HCT116 (cell line): Measurements from ENCODE around the gene KPNA2. TPM values are rescaled to one million over a fixed set of nuclear protein-coding genes. Genes with fewer than 3 reads are reported as not detected.
A peak's percentile ranks its signal among the peaks of the same experiment; 100 is the strongest.

Experiments used
- ATAC-seq: fragments of 200-7000 bp; cut with Tn5 transposase; 2 replicates; pipeline ENCODE4 v1.9.1; 2020; ENCODE audit warnings: mild to moderate bottlenecking, moderate library complexity
- BruUV-seq: library from RNA; stranded (reverse); fragments of 400-500 nt; replicated peaks from 2 replicates; lab custom pipeline; 2021; lab: Mats Ljungman, UMichigan
- CTCF ChIA-PET: fragments of 300-600 bp; sonication (Branson Sonifier 250); formaldehyde crosslinking; loops from one replicate; lab custom pipeline; 2021; ENCODE audit warnings: antibody characterized with exemption; lab: Charles Lee
- POLR2A ChIA-PET: fragments of 300-600, 350-600 bp; sonication (Branson Sonifier 250); formaldehyde crosslinking; loops from one replicate; lab custom pipeline; 2021; ENCODE audit warnings: antibody characterized with exemption; lab: Charles Lee
- RAD21 ChIA-PET, 2 experiments: fragments of 300-600 bp; sonication (Branson Sonifier 250); formaldehyde crosslinking; loops; one replicate each; lab custom pipeline; 2023; ENCODE audit warnings: low total read pairs in 2 of 2; ENCODE audit not compliant: uncharacterized antibody in 2 of 2, unreplicated experiment in 2 of 2, low non-redundant PET in 1 of 2; lab: Charles Lee
- DNase-seq: peaks from one replicate; pipeline ENCODE4 v3.0.0-alpha.2; 2010; ENCODE audit warnings: low read depth, low spot score
- H2AFZ ChIP-seq: fragments of 200-600 bp; shearing (Covaris generic), sonication (generic); 2 replicates; pipeline ENCODE4 v1.6.1; 2017; ENCODE audit warnings: low read depth, mixed run types, mixed read lengths, antibody characterized with exemption, low read length; ENCODE audit not compliant: poor library complexity, severe bottlenecking
- H3K27ac ChIP-seq: 2 replicates; pipeline ENCODE4 v1.5.1; 2012; ENCODE audit warnings: low read depth, low read length
- H3K27me3 ChIP-seq: fragments of 200-600 bp; sonication (generic); 2 replicates; pipeline ENCODE4 v1.6.1; 2016; ENCODE audit warnings: mixed run types, low read length, mixed read lengths; ENCODE audit not compliant: insufficient read depth
- H3K36me3 ChIP-seq, 2 experiments: fragments of 200-500 bp in 1 of 2; fragments of 200-600 bp in 1 of 2; sonication (Bioruptor generic) in 1 of 2; sonication (generic) in 1 of 2; 2 replicates each; pipeline versions ENCODE4 v1.5.1 to v1.6.1; 2014 to 2016; ENCODE audit warnings: low read length in 2 of 2, inconsistent platforms in 1 of 2, mixed read lengths in 1 of 2, mixed run types in 1 of 2; ENCODE audit not compliant: insufficient read depth in 2 of 2, control insufficient read depth in 1 of 2
- H3K4me1 ChIP-seq, 2 experiments: fragments of 200-600 bp in 1 of 2; sonication (generic) in 1 of 2; 2 replicates each; pipeline versions ENCODE4 v1.5.1 to v1.6.1; 2012 to 2017; ENCODE audit warnings: low read length in 2 of 2, inconsistent platforms in 1 of 2, mild to moderate bottlenecking in 1 of 2, mixed read lengths in 1 of 2, mixed run types in 1 of 2, moderate library complexity in 1 of 2; ENCODE audit not compliant: insufficient read depth in 2 of 2, control insufficient read depth in 1 of 2
- H3K4me2 ChIP-seq: fragments of 200-600 bp; sonication (generic); 2 replicates; pipeline ENCODE4 v1.6.1; 2017; ENCODE audit warnings: mixed run types, low read length, mixed read lengths
- H3K4me3 ChIP-seq, 2 experiments: fragments of 200-600 bp in 1 of 2; sonication (generic) in 1 of 2; replicated peaks in 1 of 2; 2 replicates each; pipeline ENCODE4 v1.5.1; 2011 to 2016; ENCODE audit warnings: low read length in 2 of 2, control low read depth in 1 of 2, low read depth in 1 of 2, mild to moderate bottlenecking in 1 of 2, mixed read lengths in 1 of 2, mixed run types in 1 of 2
- H3K79me2 ChIP-seq: fragments of 200-600 bp; sonication (generic); 2 replicates; pipeline ENCODE4 v1.6.1; 2017; ENCODE audit warnings: mild to moderate bottlenecking, mixed run types, low read length, moderate library complexity, mixed read lengths; ENCODE audit not compliant: insufficient read depth
- H3K9ac ChIP-seq: fragments of 200-600 bp; sonication (generic); 2 replicates; pipeline ENCODE4 v1.6.1; 2016; ENCODE audit warnings: low read length, mixed read lengths
- H3K9me2 ChIP-seq: fragments of 200-600 bp; sonication (generic), shearing (Covaris generic); 2 replicates; pipeline ENCODE4 v1.6.1; 2017; ENCODE audit warnings: mixed run types, mild to moderate bottlenecking, moderate library complexity; ENCODE audit not compliant: insufficient read depth
- H3K9me3 ChIP-seq, 2 experiments: fragments of 200-500 bp in 1 of 2; fragments of 200-600 bp in 1 of 2; sonication (Bioruptor generic) in 1 of 2; sonication (generic) in 1 of 2; 2 replicates each; pipeline ENCODE4 v1.6.1; 2014 to 2017; ENCODE audit warnings: low read length in 2 of 2, mixed read lengths in 2 of 2, inconsistent platforms in 1 of 2, low read depth in 1 of 2, mild to moderate bottlenecking in 1 of 2, mixed run types in 1 of 2, moderate library complexity in 1 of 2; ENCODE audit not compliant: control insufficient read depth in 1 of 2, insufficient read depth in 1 of 2
- H4K20me1 ChIP-seq: fragments of 200-600 bp; sonication (generic), shearing (Covaris generic); 2 replicates; pipeline ENCODE4 v1.6.1; 2017; ENCODE audit warnings: mixed run types, mild to moderate bottlenecking, moderate library complexity; ENCODE audit not compliant: insufficient read depth
- ATF3 ChIP-seq: IDR thresholded peaks from 2 replicates; pipeline ENCODE4 v1.6.1; 2012
- CBX3 ChIP-seq: IDR thresholded peaks from 2 replicates; pipeline ENCODE4 v1.6.1; 2012; ENCODE audit warnings: low read depth
- CTCF ChIP-seq, 3 experiments: fragments of 200-600 bp in 1 of 3; sonication (generic) in 1 of 3; IDR thresholded peaks in 2 of 3; conservative IDR thresholded peaks in 1 of 3; 2 replicates each; pipeline ENCODE4 v1.5.1; 2012 to 2017; ENCODE audit warnings: low read depth in 2 of 3, low read length in 2 of 3, antibody characterized with exemption in 1 of 3, borderline replicate concordance in 1 of 3, control low read depth in 1 of 3, mild to moderate bottlenecking in 1 of 3, mixed read lengths in 1 of 3, mixed run types in 1 of 3, moderate library complexity in 1 of 3; ENCODE audit not compliant: insufficient read depth in 1 of 3
- EGR1 ChIP-seq: IDR thresholded peaks from 2 replicates; pipeline ENCODE4 v1.6.1; 2012; ENCODE audit warnings: low read depth
- EZH2phosphoT487 ChIP-seq: fragments of 200-600 bp; IDR thresholded peaks from 2 replicates; pipeline ENCODE4 v1.6.1; 2018; ENCODE audit warnings: antibody characterized with exemption, borderline replicate concordance
- FOSL1 ChIP-seq: IDR thresholded peaks from 2 replicates; pipeline ENCODE4 v1.6.1; 2012; ENCODE audit warnings: low read depth
- MAX ChIP-seq: IDR thresholded peaks from 2 replicates; pipeline ENCODE4 v1.6.1; 2012
- POLR2A ChIP-seq: IDR thresholded peaks from 2 replicates; pipeline ENCODE4 v1.7.0; 2011; ENCODE audit warnings: borderline replicate concordance; ENCODE audit not compliant: insufficient read depth, insufficient read length; ENCODE audit errors: extremely low read depth
- POLR2AphosphoS5 ChIP-seq: IDR thresholded peaks from 2 replicates; pipeline ENCODE4 v1.6.1; 2011; ENCODE audit warnings: mild to moderate bottlenecking, low read depth, low read length, moderate library complexity
- SIN3A ChIP-seq: IDR thresholded peaks from 2 replicates; pipeline ENCODE4 v1.6.1; 2012; ENCODE audit warnings: low read depth
- SP1 ChIP-seq: IDR thresholded peaks from 2 replicates; pipeline ENCODE4 v1.6.1; 2012; ENCODE audit warnings: low read depth
- SRF ChIP-seq: IDR thresholded peaks from 2 replicates; pipeline ENCODE4 v1.6.1; 2012; ENCODE audit warnings: low read depth
- TCF7L2 ChIP-seq: IDR thresholded peaks from 2 replicates; pipeline ENCODE4 v1.7.0; 2011; ENCODE audit warnings: borderline replicate concordance, inconsistent platforms; ENCODE audit not compliant: insufficient read depth, insufficient read length; ENCODE audit errors: extremely low read depth
- YY1 ChIP-seq: IDR thresholded peaks from 2 replicates; pipeline ENCODE4 v1.6.1; 2011; ENCODE audit warnings: low read length, low read depth, moderate library complexity, mild to moderate bottlenecking; ENCODE audit not compliant: insufficient replicate concordance; ENCODE audit errors: extremely low read depth
- ZBTB33 ChIP-seq: IDR thresholded peaks from 2 replicates; pipeline ENCODE4 v1.6.1; 2011; ENCODE audit warnings: mild to moderate bottlenecking, low read length, moderate library complexity; ENCODE audit not compliant: insufficient replicate concordance; ENCODE audit errors: extremely low read depth
- ZFX ChIP-seq: fragments of 450-650 bp; IDR thresholded peaks from 2 replicates; pipeline ENCODE4 v1.6.1; 2017
- intact Hi-C: fragments of 100-400 bp; cut with micrococcal nuclease; formaldehyde crosslinking; loops from 2 replicates; pipeline ENCODE4 v1.10.0; 2022
- total RNA-seq: library from RNA; stranded (reverse); gene quantifications from one replicate; pipeline ENCODE4 v1.2.1, GENCODE V29; 2021; ENCODE audit not compliant: unreplicated experiment

The KPNA2 gene
- total RNA-seq, 1 experiment from 2014 or later = 330 TPM

- H3K9me3 ChIP-seq = no peaks in the 10 kb centered on the region
- H3K9me2 ChIP-seq = no peaks in the 10 kb centered on the region
- ChIA-PET CTCF (interaction anchor here (0.7 to 1.7 kb wide), 6 partner anchors 9 to 185 kb away, joined by 3 to 19 read pairs (median 4); no protein-coding TSS in a partner anchor), POLR2A (interaction anchor here (0.8 to 1.9 kb wide), 5 partner anchors 14 to 22 kb away, joined by 3 to 6 read pairs (median 4); partner anchors contain the start of gene KPNA2), RAD21 (interaction anchor here in 1 of 2 experiments (0.6 kb wide), 1 partner anchor 230 kb away, joined by 3 read pairs; no protein-coding TSS in a partner anchor)
- DNase-seq (peak; percentile 98), ATAC-seq (peak; percentile 91)
- peaks cover 18 to 36% of the 10 kb centered on the region in 2 experiments for H3K4me1 ChIP-seq
- H3K27me3 ChIP-seq = no peaks in the 10 kb centered on the region
- peak overlapping the region; percentile 65 for H3K27ac ChIP-seq
- H2AFZ ChIP-seq = peak overlapping the region; percentile 49
- H4K20me1 ChIP-seq = no peaks in the 10 kb centered on the region
- H3K79me2 ChIP-seq = no peaks in the 10 kb centered on the region
- TSS peak; percentile 90 for BruUV-seq
- TF ChIP-seq CTCF (IDR thresholded peaks at IDR 0.05 in 2 of 3, conservative IDR thresholded peaks at IDR 0.05 in 1 of 3; ENCODE audit: borderline replicate concordance in 1 of 3, insufficient read depth in 1 of 3, low read depth in 2 of 3, low read length in 2 of 3) (peak in 2 of 3 experiments; percentile 29 to 42; a peak in 2 of 6 replicates), SP1 (peak; percentile 46), POLR2A (peak; percentile 95), MAX (peak; percentile 88), EGR1 (peak; percentile 100), ZBTB33 (peak; percentile 90), SRF (no peak), CBX3 (peak; percentile 92), TCF7L2 (no peak), SIN3A (peak; percentile 76; the same call in 1 of the 2 replicates), POLR2AphosphoS5 (peak; percentile 95), YY1 (peak; percentile 75), ATF3 (peak; percentile 100), FOSL1 (no peak), EZH2phosphoT487 (no peak), ZFX (peak; percentile 88; the same call in 1 of the 2 replicates)
- H3K4me2 ChIP-seq = peak overlapping the region; percentile 78
- H3K4me3 ChIP-seq = peak overlapping the region; percentile 50 to 56
- H3K9ac ChIP-seq = peak overlapping the region; percentile 70
- H3K36me3 ChIP-seq = no peaks in the 10 kb centered on the region
- intact Hi-C loops = loop anchor here (1.0 kb wide), 1 partner anchor 15 kb away; the partner anchor contains the start of gene KPNA2
Observed at GRCh38 chr17:68019675-68020408, 15.7 kb upstream of the KPNA2 start.
